Astrocyte (in vitro differentiated cells and primary cell): ENCODE results near the gene CA10. TPM values are rescaled to one million over a fixed set of nuclear protein-coding genes. Genes with fewer than 3 reads are reported as not detected.

Experiments used
- DNase-seq: peaks from one replicate; pipeline ENCODE4 v3.0.0-alpha.2; 2010; ENCODE audit warnings: low read depth
- FAIRE-seq: peaks from 2 replicates; lab custom pipeline; 2011; peaks lifted over from hg19 to GRCh38; lab: Jason Lieb, UNC
- H2AFZ ChIP-seq: 2 replicates; pipeline ENCODE4 v1.6.0; 2012; ENCODE audit warnings: low read depth, low read length, inconsistent platforms
- H3K27ac ChIP-seq: 2 replicates; pipeline ENCODE4 v1.5.1; 2011; ENCODE audit warnings: low read depth, low read length, inconsistent platforms
- H3K27me3 ChIP-seq: 2 replicates; pipeline ENCODE4 v1.6.0; 2011; ENCODE audit warnings: low read length, inconsistent platforms; ENCODE audit not compliant: insufficient read depth
- H3K36me3 ChIP-seq: 2 replicates; pipeline ENCODE4 v1.5.1; 2011; ENCODE audit warnings: low read length, inconsistent platforms; ENCODE audit not compliant: insufficient read depth
- H3K4me1 ChIP-seq: 2 replicates; pipeline ENCODE4 v1.5.1; 2011; ENCODE audit warnings: low read length, inconsistent platforms; ENCODE audit not compliant: insufficient read depth
- H3K4me2 ChIP-seq: 2 replicates; pipeline ENCODE4 v1.6.0; 2012; ENCODE audit warnings: low read length, inconsistent platforms
- H3K4me3 ChIP-seq: 2 replicates; pipeline ENCODE4 v1.5.1; 2011; ENCODE audit warnings: low read depth, mild to moderate bottlenecking, low read length, inconsistent platforms; ENCODE audit not compliant: insufficient read depth
- H3K79me2 ChIP-seq: 2 replicates; pipeline ENCODE4 v1.6.0; 2012; ENCODE audit warnings: mild to moderate bottlenecking, low read length, inconsistent platforms; ENCODE audit not compliant: insufficient read depth
- H3K9ac ChIP-seq: 2 replicates; pipeline ENCODE4 v1.6.0; 2012; ENCODE audit warnings: mild to moderate bottlenecking, low read length, inconsistent platforms
- H3K9me3 ChIP-seq: 2 replicates; pipeline ENCODE4 v1.5.1; 2012; ENCODE audit warnings: low read depth, mild to moderate bottlenecking, low read length, inconsistent platforms; ENCODE audit not compliant: insufficient read depth
- H4K20me1 ChIP-seq: 2 replicates; pipeline ENCODE4 v1.6.0; 2012; ENCODE audit warnings: low read length, inconsistent platforms; ENCODE audit not compliant: insufficient read depth
- H3K27ac Mint-ChIP-seq: one replicate; pipeline ENCODE4 v1.8.0; 2021; ENCODE audit warnings: mild to moderate bottlenecking, mixed read lengths; ENCODE audit not compliant: unreplicated experiment
- H3K27me3 Mint-ChIP-seq: one replicate; pipeline ENCODE4 v1.8.0; 2021; ENCODE audit warnings: low read depth, mixed read lengths; ENCODE audit not compliant: unreplicated experiment
- H3K36me3 Mint-ChIP-seq: one replicate; pipeline ENCODE4 v1.8.0; 2021; ENCODE audit warnings: low read depth, mixed read lengths; ENCODE audit not compliant: unreplicated experiment
- H3K4me1 Mint-ChIP-seq: one replicate; pipeline ENCODE4 v1.8.0; 2021; ENCODE audit warnings: low read depth, mixed read lengths; ENCODE audit not compliant: unreplicated experiment
- H3K4me3 Mint-ChIP-seq: one replicate; pipeline ENCODE4 v1.8.0; 2021; ENCODE audit warnings: mild to moderate bottlenecking, moderate library complexity, mixed read lengths; ENCODE audit not compliant: unreplicated experiment
- H3K9me3 Mint-ChIP-seq: one replicate; pipeline ENCODE4 v1.8.0; 2021; ENCODE audit warnings: mild to moderate bottlenecking, mixed read lengths; ENCODE audit not compliant: unreplicated experiment
- EZH2 ChIP-seq: IDR thresholded peaks from 2 replicates; pipeline ENCODE4 v1.6.1; 2012; ENCODE audit warnings: mild to moderate bottlenecking, low read length, inconsistent platforms; ENCODE audit not compliant: insufficient read depth
- total RNA-seq: library from RNA; stranded (reverse); gene quantifications from 2 replicates; pipeline ENCODE4 v1.2.1, GENCODE V29; 2021
- TF ChIP-seq, protein P1 (sequence below): IDR thresholded peaks from 2 replicates; pipeline ENCODE4 v1.5.1; 2011; ENCODE audit warnings: low read depth, mild to moderate bottlenecking, inconsistent platforms, low read length, moderate library complexity; ENCODE audit not compliant: insufficient read depth

The CA10 gene
- total RNA-seq, 1 donor from 2014 or later, result 0.43 TPM

DNA sequence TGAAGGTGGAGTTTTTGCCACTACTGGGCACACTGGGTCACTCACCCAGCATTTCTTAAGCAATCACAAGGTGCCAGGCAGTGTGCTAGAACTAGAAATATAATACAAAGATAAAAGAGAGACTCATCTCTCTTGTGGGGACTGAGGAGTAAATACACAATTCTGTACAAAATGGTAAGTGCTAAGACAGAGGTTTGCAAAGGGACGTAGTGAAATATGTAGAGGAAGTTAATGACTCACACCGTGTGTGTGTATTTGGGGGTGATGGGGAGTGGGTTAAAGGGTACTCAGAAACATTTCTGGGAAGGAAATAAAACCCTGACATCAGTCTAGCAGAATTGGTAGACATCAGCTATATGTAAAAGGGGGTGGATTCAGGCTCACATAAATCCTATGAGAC lies 389.3 kb downstream of the CA10 start:
- Histone ChIP-seq H3K36me3 (no peaks in the 10 kb centered on the region), H3K9me3 (no peaks in the 10 kb centered on the region), H3K9ac (no peak overlapping the region), H4K20me1 (no peaks in the 10 kb centered on the region), H3K27ac (no peak overlapping the region), H2AFZ (no peak overlapping the region), H3K4me1 (no peaks in the 10 kb centered on the region), H3K79me2 (no peaks in the 10 kb centered on the region), H3K4me3 (no peak overlapping the region), H3K4me2 (no peak overlapping the region), H3K27me3 (no peaks in the 10 kb centered on the region)
- H3K27ac Mint-ChIP-seq, result no peak overlapping the region
- FAIRE-seq, result no peak
- no peaks in the 10 kb centered on the region for H3K27me3 Mint-ChIP-seq
- no peak overlapping the region for H3K4me3 Mint-ChIP-seq
- TF ChIP-seq, protein P1, sequence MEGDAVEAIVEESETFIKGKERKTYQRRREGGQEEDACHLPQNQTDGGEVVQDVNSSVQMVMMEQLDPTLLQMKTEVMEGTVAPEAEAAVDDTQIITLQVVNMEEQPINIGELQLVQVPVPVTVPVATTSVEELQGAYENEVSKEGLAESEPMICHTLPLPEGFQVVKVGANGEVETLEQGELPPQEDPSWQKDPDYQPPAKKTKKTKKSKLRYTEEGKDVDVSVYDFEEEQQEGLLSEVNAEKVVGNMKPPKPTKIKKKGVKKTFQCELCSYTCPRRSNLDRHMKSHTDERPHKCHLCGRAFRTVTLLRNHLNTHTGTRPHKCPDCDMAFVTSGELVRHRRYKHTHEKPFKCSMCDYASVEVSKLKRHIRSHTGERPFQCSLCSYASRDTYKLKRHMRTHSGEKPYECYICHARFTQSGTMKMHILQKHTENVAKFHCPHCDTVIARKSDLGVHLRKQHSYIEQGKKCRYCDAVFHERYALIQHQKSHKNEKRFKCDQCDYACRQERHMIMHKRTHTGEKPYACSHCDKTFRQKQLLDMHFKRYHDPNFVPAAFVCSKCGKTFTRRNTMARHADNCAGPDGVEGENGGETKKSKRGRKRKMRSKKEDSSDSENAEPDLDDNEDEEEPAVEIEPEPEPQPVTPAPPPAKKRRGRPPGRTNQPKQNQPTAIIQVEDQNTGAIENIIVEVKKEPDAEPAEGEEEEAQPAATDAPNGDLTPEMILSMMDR, result no peak
- TF ChIP-seq EZH2, result no peak
- H3K4me1 Mint-ChIP-seq, result peaks cover 3% of the 10 kb centered on the region
- H3K9me3 Mint-ChIP-seq, result peaks cover 1% of the 10 kb centered on the region
- H3K36me3 Mint-ChIP-seq, result no peaks in the 10 kb centered on the region
- DNase-seq, result no peak

DNA sequence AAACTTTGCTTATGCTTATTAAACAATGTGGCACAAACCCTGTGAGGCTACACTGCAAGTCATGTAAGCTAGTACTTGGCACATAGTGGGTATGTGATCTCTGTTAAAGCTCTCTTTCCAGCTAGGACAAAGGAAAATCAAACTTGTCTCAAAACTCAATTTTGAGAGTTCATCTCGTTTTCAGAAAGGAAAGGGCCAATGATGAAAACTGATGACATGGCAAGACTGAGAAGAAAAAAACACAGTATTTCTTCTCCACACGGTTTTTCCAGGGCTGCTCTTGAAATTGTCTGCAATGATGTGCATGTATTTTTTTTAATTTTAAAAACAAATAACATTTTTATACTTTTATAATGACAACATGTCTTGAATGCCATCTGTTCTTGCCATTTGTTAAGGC lies 389.8 kb downstream of the CA10 start:
- no peak overlapping the region for H3K4me3 ChIP-seq
- no peaks in the 10 kb centered on the region for H3K4me1 ChIP-seq
- Mint-ChIP-seq H3K36me3 (no peaks in the 10 kb centered on the region), H3K9me3 (peaks cover 1% of the 10 kb centered on the region), H3K27me3 (no peaks in the 10 kb centered on the region), H3K27ac (no peak overlapping the region), H3K4me1 (peaks cover 3% of the 10 kb centered on the region), H3K4me3 (no peak overlapping the region)
- H2AFZ ChIP-seq, result no peak overlapping the region
- H3K9me3 ChIP-seq, result no peaks in the 10 kb centered on the region
- H3K79me2 ChIP-seq, result no peaks in the 10 kb centered on the region
- FAIRE-seq (no peak), DNase-seq (no peak)
- no peak overlapping the region for H3K9ac ChIP-seq
- no peak overlapping the region for H3K4me2 ChIP-seq
- H3K36me3 ChIP-seq, result no peaks in the 10 kb centered on the region
- H3K27ac ChIP-seq, result no peak overlapping the region
- TF ChIP-seq, protein P1, result no peak
- no peak for TF ChIP-seq EZH2
- no peaks in the 10 kb centered on the region for H4K20me1 ChIP-seq
- no peaks in the 10 kb centered on the region for H3K27me3 ChIP-seq

DNA sequence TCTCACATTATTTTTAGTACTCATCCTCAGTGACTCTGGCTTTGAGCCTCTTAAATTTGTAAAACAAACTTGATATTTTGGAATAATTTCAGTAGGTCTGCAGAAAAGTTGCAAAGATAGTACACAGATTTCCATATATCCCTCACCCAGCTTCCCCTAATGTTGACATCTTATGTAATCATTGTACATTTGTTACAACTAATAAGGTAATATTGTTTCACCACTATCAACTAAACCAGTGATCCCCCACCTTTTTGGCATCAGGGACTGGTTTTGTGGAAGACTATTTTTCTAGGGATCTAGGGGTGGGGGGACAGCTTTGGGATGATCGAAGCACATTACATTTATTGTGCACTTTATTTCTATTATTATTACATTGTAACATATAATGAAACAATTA lies 391.2 kb downstream of the CA10 start:
- Mint-ChIP-seq H3K27ac (no peak overlapping the region), H3K4me3 (no peak overlapping the region), H3K9me3 (peaks cover 1% of the 10 kb centered on the region), H3K36me3 (no peaks in the 10 kb centered on the region), H3K4me1 (peaks cover 3% of the 10 kb centered on the region), H3K27me3 (peaks cover 5% of the 10 kb centered on the region)
- Histone ChIP-seq H3K9me3 (no peaks in the 10 kb centered on the region), H3K27me3 (no peaks in the 10 kb centered on the region), H3K4me2 (no peak overlapping the region), H3K4me1 (no peaks in the 10 kb centered on the region), H3K79me2 (no peaks in the 10 kb centered on the region), H2AFZ (no peak overlapping the region), H3K27ac (no peak overlapping the region), H4K20me1 (no peaks in the 10 kb centered on the region), H3K36me3 (no peaks in the 10 kb centered on the region), H3K9ac (no peak overlapping the region), H3K4me3 (no peak overlapping the region)
- DNase-seq, result no peak
- TF ChIP-seq, protein P1, result no peak
- TF ChIP-seq EZH2, result no peak
- FAIRE-seq, result no peak
